ENCODE data around the gene PHRF1. TPM values are rescaled to one million over a fixed set of nuclear protein-coding genes. Genes with fewer than 3 reads are reported as not detected.

PHRF1 gene
- total and polyA plus RNA-seq, 9 of the 15 experiments (the other 6 are each of a cell fraction or from before 2014, with no cell fraction given) = 0.07 to 37.2 (median 7.7) TPM

GRCh38 chr11:596374-596773 is 20.1 kb downstream of the PHRF1 start (continued):
- no peak for TF ChIP-seq E2F8 (IDR thresholded peaks at IDR 0.05; ENCODE audit: low read depth, partially characterized antibody)
- no peak for TF ChIP-seq ID3 (CRISPR knock-in tag; IDR thresholded peaks at IDR 0.05)
- no peak for TF ChIP-seq ID3 (tag; IDR thresholded peaks at IDR 0.05)
- no peak for TF ChIP-seq HDAC6 (IDR thresholded peaks at IDR 0.05; ENCODE audit: low read depth, low read length)
- no peak for TF ChIP-seq BACH1 (tag; IDR thresholded peaks at IDR 0.05)
- no peak for TF ChIP-seq KDM5B (IDR thresholded peaks at IDR 0.05; ENCODE audit: insufficient replicate concordance, low read depth, low read length)
- no peak for TF ChIP-seq AFF1 (IDR thresholded peaks at IDR 0.05; ENCODE audit: low read depth in 1 of 2, partially characterized antibody in 2 of 2)
- no peak for TF ChIP-seq TCF3 (CRISPR knock-in tag; IDR thresholded peaks at IDR 0.05)
- no peak for TF ChIP-seq NBN (IDR thresholded peaks at IDR 0.05; ENCODE audit: low read depth)
- no peak for TF ChIP-seq RBM34 (IDR thresholded peaks at IDR 0.05; ENCODE audit: borderline replicate concordance, insufficient read depth, low read length)

Data from K562 (cell line).